GM21786 (cell line): ENCODE data around the gene AMMECR1.
"Not testable (repeated sequence)": the region's sequence is repeated elsewhere in the genome, so short reads cannot be mapped to it uniquely, and the experiment has no call there.

Experiments used
- ATAC-seq: cut with Tn5 transposase; IDR thresholded peaks from one replicate; pipeline ENCODE4 v1.9.1; 2021; ENCODE audit not compliant: unreplicated experiment

AMMECR1 gene

DNA sequence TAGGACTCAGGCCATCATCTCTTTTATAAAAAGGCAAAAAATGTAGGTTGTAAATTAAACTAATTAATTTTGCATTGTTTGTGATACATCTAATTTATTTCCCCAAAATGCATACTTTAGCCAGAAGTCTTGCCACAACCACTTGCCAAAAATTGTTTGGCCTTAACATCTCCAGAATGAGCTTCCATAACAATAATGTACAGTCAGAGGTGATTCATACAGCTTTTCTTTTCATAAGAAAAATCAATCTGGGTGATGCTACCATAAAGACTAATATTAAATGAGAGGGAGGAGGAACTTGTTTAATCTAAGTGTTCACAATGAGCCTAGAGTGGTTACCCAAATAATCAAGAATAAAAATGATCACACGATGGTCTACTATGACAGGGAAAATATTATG, 59.3 kb downstream of the AMMECR1 start:
- ATAC-seq: no peak

DNA sequence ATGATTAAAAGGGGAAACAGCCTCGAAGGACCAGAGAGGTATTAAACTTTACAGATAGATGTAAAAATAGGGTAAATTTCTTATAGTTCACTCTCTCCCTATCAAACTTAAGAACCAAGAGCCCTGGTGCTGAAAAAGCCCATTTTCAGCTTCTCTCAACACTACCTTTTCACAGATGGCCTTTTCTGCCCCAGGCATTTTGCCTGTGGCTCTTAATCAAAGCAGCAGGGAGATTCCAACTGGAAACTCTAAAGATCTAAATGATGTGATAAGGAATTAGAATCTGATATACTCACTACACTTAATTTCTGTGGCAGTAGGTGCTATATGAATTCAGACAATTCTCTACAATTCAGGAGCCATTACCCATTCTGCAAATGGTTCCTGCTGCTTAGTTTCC, 60.0 kb downstream of the AMMECR1 start:
- no peak for ATAC-seq

- no peak for ATAC-seq
These were observed 65.2 kb downstream of the AMMECR1 start for GRCh38 chrX:110252711-110253110.

DNA sequence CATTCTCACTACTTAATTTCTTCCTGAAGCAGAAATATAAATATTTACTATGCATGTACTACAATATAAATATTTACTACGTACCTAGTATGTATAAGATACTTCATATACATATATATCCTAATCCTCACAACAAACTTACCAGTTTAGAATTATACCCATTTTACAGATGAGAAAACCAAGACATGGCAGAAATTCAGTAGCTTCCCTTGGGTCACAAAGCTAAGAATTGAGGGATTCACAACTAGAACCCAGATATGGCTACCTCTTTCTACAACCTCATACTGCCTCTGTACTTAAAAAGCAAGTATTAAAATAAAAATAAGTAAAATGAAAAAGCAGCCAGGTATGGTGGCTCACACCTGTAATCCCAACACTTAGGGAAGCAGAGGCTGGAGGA, 65.9 kb downstream of the AMMECR1 start:
- ATAC-seq: no peak

GRCh38 chrX:110251526-110251925, 66.4 kb downstream of the AMMECR1 start:
- ATAC-seq: no peak

DNA sequence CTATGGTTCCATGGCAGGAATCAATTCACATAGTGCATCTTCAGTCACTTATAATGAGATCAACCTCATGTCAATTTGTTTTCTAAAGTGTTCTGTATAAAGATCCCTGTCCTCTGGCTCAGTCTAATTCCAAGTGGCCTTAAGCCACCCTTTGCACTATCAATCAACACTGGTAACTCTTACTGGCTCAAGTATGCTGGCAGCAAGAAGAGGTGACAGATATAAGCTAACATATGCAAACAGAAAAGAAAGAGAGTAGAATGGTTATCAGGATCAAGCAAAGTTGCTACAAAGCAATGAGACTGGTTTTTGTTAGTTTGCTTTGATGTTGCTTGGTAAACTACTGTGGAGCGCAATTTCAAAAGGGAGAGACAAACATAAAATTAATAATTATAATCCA, 67.0 kb downstream of the AMMECR1 start:
- no peak for ATAC-seq

DNA sequence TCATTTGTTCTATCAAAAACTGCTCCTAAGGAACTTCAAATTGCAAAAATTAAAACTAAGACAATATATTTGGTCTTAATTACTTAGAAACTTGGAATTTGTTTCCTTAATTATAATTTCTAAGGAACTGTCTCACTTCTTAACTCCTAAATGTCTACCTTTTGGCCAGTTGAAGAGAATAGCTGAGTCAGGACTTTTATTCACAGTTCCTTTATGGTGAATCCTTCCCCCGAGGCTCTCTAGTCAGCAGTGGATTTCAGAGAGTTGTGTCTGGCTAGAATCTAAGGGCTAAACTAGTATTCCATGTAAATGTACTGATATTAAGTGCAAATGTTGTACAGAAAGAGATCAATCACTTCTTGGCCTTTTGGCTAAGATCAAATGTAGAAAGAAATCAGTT, 69.3 kb downstream of the AMMECR1 start:
- no peak for ATAC-seq

- no peak for ATAC-seq
These were observed 72.9 kb downstream of the AMMECR1 start for GRCh38 chrX:110245011-110245410.

DNA sequence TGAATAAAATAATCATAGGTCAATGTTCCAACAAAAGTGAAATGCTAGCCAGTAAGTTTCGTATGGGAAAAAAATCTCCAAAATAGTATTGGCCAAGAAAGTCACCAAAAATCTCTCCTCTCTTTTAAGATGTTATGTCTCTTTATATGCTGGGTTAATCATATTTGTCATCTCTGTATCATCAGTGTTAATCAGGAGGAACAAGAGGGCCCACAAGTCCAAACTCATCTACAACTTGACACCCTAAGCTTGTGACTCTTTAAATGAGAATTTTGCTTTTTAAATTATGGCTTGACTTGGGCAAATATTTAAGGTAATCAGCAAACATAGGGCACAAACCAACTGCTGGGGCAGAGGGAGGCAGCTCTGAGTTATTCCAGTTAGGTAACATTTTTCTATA, 75.5 kb downstream of the AMMECR1 start:
- ATAC-seq: no peak

- ATAC-seq: no peak
These were observed 76.1 kb downstream of the AMMECR1 start for GRCh38 chrX:110241816-110242215.

- not testable (repeated sequence) for ATAC-seq
These were observed 79.6 kb downstream of the AMMECR1 start for GRCh38 chrX:110238259-110238658.

GRCh38 chrX:110231485-110231884, 86.4 kb downstream of the AMMECR1 start:
- not testable (repeated sequence) for ATAC-seq

- ATAC-seq: not testable (repeated sequence)
These were observed 88.3 kb downstream of the AMMECR1 start for GRCh38 chrX:110229497-110230111.

DNA sequence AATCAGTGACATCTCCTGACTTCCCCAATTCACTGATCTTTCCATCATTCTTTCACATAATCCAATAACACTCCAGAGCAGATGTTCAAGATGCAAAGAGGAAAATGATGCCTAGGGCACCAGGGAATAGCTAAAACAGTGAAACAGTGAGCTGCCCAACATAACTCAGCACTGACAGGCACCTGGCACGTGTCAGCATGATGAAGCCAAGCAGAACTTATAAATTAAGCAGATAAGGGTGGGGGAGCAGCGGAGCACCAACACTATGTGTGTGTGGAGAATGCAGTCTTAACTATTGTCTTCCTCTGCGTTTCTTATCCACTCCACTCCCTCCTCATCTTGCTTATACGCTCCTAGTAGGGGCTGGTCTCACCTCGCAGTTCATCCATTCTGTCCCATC, 89.4 kb downstream of the AMMECR1 start:
- ATAC-seq: no peak

DNA sequence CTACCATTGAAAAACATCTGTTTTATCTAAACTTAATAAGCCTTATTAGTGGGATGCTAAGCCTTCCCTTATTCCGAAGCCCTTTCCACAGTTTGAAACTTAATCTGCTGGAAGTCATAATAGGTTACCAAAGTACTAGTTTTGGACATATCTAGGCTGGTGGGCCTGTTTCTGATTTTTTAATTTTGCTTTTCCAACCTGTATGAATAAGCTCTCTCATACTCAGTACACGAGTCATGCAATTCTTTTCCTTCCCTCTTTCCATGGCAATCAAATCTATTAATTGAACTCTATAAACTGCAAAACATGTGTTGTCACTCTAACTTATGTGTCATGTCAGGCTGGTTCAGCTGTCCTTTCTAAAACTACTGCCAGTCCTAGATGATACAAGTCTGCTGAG, 91.0 kb downstream of the AMMECR1 start:
- no peak for ATAC-seq

DNA sequence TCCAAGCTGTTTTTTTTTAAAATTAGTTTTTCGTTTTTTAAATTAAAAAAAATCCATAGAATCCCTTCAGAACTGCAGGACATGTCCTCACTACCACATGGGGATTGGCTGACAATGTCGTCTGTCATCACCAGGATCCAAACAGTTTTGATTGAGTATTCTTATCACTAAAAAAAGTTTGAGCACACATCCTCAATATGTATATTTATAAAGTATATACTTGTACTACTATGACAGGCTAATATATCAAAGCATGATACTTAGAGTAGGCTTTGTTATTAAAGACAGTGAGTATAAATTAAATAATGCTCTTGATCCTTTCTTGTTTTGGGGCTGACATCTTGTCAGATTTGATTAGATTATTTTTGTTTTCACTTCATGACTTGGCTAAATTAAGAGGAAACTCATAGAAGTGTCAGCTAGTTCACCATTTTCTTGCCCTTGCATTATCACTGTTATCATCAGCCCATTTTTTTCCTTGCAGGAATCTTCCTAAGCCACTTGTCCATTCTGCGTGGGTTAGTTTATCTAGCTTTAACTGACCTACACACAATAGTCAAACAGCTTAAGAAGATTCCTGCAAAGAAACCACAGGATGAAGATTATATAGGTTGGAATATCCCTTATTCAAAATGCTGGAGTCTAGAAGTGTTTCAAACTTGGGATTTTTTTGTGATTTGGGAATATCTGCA, 92.8 kb downstream of the AMMECR1 start:
- ATAC-seq: no peak

DNA sequence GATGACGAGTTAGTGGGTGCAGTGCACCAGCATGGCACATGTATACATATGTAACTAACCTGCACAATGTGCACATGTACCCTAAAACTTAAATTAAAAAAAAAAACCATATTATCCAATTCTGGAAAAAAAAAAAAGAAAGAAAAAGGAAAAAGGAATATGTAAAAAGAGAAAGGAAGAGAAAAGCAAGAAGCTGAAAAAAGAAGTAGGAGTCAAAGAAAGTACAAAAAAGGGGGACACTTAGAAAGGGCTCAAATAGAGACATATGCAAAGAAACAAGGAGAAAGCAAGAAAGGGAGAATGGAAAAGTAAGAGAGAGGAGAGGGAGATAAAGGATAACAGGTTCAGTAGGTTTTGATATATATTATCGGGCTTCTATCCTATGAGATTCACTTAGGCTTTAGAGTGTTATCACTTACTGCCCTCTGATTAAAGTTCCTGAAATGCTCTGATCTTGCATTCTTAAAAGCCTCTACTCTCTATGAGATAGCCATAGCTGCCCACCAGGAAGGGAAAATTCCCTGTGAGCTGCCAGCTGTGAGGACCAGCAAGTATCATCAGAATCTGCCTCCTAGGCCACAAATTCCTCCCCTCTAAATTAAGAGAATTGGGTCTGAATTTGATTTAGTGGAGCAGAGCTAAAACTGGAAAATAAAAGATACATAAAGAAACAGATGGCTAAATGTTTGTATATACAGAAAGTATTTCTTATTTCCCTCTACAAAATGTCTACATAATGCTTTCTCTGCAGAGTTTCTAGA, 95.2 kb downstream of the AMMECR1 start:
- no peak for ATAC-seq

GRCh38 chrX:110219920-110220319, 98.0 kb downstream of the AMMECR1 start:
- ATAC-seq: no peak

- ATAC-seq: no peak
These were observed 99.3 kb downstream of the AMMECR1 start for GRCh38 chrX:110218591-110218990.

DNA sequence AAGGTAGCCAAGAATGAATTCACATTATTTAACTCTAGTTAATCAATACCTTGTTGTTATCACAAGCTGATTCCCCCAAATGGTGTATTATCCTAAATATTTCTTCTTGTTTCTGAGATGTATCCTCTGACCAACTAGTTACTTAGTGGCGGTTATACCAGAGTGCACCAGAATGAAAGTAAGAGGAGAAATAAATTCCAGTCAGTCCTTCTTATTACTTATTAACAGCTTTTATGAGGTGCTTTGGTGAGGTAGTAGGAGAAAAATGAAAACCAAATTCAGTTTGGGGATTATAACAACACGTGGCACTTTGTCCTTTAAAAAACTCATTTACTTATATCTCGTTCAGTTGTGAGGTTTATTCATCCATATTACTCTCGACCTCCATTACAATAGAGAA, 101.9 kb downstream of the AMMECR1 start:
- ATAC-seq: no peak

- no peak for ATAC-seq
These were observed 102.5 kb downstream of the AMMECR1 start for GRCh38 chrX:110215411-110215810.

GRCh38 chrX:110214684-110215083, 103.2 kb downstream of the AMMECR1 start:
- ATAC-seq: no peak
